HG03064 (cell line): ENCODE measurements around the gene HYAL2.

Experiments used
- ATAC-seq: cut with Tn5 transposase; IDR thresholded peaks from one replicate; pipeline ENCODE4 v1.9.1; 2021; ENCODE audit warnings: low read depth; ENCODE audit not compliant: unreplicated experiment

The HYAL2 gene

DNA sequence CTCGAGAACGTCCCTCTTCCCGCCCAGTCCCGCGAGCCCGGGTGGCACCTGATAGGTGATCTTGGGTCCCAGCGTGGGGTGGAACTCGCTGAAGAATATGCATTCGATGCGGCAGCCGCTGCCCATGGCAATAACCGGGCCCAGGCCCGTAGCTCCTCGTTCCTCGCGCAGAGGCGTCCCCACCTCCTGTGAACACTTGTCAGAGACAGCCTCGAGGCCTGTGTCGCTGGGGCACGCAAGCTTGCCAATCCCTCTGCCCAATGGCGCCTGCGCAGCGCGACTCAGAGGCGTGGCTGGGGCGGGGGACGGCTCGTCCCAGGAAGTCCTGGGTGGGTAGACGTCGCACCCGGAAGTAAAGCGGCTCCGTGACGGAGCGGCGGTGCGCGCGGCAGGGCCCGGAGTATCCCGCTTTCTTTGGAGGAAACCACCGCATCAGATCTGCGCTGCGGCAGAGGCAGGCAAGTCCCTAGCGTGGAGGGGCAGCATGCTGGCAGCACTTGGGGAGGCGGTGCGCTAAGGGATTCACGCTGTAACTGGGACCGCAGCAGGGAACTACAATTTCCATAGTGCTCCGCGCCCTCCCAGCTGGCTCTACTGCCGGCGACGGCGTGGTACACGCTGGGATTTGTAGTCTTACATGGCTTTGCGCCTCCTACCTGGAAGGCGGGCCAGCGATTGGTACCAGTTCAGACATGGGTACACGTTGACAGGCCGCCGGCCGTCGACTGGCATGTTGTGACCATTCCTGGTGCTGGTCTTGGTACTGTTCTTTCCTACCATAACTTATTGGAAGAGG lies 28.2 kb upstream of the HYAL2 start, which contains the start of the genes CYB561D2 and NPRL2:
CYB561D2 (plus strand) TSS at position 336 of the 796 bp plus-strand sequence. CDS start 572 bp downstream, outside the sequence.
NPRL2 (minus strand) TSS at position 249 of the 796 bp plus-strand sequence; CDS start at position 126, 123 bp downstream.
- ATAC-seq = peak; percentile 76

DNA sequence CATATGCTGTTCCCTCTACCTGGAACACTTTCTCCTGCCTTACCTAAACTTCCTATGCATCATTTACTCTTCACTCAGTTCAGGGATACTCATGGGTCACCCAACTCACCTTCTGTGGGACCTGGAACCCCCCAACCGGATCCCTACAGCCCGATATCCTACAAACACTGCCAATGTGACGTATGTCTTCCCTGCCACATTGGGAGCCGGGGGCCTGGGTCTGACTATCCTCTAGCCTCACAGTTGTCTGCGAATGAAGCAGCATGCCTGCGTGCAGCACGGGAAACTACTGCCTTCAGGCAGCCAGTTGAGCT lies 27.6 kb upstream of the HYAL2 start:
- ATAC-seq = no peak

DNA sequence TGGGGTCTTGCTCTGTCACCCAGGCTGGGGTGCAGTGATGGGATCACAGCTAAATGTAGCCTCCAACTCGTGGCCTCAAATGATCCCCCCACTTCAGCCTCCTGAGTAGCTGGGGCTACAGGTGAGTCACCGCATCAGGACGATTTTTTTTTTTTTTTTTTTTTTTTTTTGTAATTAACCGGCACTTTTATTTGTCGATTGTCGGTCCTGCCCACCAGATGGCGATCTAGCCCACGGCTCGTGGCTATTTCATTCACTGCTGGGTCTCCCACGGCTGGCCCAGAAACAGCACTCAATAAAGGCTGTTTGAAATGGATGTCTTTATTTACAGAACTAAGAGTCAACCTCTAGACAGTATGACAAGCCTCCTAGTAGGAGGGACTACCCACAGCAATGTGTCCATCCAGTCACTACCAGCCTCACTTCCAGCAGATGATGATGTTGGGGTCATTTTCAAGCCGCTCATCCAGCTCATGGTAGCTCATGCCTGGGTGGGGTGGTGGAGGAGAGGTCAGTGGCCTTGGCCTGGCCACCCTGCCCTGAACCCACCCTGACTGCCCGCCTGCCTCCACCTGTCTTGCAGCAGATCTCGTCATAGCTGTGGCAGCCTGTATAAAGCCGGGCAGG lies 24.8 kb upstream of the HYAL2 start:
- ATAC-seq = no peak

DNA sequence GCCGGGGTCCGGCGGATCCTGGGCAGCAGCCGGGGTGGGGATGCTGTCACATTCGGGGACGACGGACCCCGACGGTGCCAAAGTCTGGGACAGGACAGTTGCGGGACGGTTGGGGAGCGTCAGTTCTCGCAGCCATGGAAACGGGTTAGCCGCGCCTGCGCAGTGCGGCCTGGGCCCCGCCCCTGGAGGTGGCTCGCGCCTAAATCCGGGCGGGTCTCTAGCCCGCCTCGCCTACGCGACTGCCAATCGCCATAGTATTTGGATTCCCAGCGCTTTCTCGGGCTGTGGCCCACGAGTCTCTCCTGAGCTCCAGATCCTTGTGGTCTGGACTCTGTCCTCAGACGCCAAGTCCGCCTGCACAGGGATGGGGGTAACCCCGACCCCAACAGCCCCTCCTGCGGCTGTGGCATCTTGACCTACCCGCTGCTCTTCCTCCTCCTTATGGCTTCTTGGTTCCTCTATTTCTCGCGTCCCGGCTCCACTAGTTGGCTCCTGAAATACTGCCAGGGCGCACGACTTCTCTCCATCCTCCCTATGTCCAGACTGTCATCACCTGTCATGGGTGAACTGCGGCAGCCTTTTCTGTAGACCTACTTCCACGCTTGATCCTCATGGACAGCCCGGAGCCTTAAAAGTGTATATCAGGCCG lies 23.2 kb upstream of the HYAL2 start, which contains the start of gene ZMYND10:
ZMYND10 (minus strand) TSS at position 147 of the 649 bp plus-strand sequence. CDS start 153 bp downstream, outside the sequence.
- ATAC-seq = no peak

DNA sequence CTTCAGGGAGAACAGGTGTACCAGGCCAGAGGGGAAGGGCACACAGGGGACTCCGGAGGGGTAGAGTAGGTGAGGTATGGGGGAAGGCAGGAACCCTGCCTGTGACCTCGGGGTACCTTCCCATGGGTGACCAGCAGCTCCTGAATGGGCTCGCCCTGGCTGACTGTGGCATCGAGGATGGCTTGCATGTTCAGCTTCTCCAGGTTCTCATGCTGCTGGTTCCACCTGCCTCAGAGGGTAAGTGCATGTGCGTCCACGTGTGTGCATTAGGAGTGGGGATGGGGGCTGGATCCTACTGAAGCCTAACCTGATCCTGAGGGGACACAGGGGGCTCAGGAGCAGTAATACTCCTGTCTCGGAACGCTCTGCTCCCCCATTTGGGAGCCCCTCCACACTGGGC lies 22.5 kb upstream of the HYAL2 start:
- no peak for ATAC-seq

DNA sequence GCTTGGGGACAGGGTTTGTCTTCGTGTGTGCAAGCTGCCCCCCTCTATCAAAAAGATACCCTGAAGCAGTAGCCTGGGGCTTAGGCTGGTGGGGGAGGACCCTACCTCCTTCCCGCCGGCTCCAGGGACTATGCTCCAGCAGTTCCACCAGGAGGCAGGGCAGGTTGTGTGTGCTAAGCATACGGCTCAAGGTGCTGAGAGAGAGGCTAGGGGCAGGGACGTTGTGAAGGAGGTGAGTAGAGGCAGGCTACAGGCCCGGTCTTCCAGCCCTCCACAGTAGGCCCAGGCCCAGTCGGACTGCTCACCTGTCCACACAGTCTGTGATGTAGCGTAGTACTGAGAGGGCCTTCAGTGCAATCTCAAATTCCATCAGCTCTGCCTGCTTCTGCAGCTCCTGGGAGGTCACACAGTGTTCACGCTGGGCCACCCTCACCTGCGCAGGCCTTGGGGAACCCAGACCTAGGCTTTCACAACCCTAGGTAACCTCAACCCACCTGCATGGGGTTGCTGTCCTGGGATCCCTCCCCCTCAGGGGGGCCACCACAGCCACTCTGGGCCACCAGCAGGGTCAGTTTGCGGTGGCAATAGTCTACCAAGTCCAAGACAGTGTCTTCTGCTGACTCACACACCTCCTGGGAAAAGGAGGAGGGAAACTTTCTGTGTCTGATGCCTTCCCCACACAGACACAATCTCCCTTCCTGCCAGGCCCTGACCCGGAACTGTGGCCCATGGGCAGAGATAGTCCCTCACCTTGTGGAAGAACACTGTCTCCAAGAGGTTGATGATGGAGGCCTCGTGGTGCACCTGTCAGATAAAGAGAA lies 20.5 kb upstream of the HYAL2 start:
- ATAC-seq = no peak

DNA sequence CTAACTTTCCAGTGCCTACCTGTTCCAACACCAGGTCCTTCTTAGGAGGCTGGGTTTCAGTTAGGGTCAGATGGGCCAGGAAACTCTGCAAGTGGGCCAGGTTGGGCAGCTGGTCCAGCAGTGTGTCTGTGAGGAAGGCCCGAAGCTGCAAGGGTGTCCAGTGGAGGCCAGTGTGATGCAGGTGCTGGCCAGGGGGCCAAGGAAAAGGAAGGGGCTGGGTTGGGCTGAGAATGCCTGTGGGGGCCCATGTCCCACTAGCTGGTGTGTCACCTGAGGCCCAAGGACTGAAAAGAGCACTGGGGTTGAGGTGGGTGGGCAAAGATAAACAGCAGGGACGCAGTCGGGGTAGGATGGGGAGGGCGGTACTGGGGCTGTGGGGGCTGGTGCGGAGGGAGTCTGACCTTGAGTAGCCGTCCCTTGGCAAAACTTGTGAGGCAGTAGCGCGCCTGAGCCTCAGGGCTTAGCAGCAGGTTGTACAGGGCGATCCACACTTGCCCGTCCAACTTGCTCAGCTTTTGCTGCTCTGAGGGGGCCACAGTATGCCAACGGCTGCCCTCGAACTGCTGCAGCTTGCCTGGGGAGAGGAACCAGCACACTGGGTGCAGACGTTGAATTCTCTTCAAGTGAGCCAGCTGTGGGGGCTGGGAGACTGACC lies 19.6 kb upstream of the HYAL2 start:
- ATAC-seq = no peak

DNA sequence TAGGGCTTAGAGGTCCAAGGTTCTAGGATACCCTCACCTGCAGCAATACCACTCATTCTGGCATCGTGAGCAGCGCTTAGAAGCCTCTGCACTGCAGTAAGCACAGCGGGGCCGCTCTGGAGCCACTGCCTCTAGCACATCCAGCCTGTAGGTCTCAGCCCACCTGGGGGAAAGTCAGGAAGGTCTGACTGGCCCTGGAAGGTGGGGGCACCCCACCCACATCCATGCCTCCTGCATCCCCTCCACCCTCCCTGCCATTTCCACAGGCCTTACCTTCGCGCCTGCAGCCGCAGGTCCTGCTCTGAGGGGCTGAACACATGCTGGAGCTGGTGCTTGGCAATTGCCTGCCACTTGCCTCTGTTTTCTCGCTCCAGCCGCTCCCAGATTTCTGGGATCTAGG lies 19.0 kb upstream of the HYAL2 start:
- ATAC-seq = no peak

DNA sequence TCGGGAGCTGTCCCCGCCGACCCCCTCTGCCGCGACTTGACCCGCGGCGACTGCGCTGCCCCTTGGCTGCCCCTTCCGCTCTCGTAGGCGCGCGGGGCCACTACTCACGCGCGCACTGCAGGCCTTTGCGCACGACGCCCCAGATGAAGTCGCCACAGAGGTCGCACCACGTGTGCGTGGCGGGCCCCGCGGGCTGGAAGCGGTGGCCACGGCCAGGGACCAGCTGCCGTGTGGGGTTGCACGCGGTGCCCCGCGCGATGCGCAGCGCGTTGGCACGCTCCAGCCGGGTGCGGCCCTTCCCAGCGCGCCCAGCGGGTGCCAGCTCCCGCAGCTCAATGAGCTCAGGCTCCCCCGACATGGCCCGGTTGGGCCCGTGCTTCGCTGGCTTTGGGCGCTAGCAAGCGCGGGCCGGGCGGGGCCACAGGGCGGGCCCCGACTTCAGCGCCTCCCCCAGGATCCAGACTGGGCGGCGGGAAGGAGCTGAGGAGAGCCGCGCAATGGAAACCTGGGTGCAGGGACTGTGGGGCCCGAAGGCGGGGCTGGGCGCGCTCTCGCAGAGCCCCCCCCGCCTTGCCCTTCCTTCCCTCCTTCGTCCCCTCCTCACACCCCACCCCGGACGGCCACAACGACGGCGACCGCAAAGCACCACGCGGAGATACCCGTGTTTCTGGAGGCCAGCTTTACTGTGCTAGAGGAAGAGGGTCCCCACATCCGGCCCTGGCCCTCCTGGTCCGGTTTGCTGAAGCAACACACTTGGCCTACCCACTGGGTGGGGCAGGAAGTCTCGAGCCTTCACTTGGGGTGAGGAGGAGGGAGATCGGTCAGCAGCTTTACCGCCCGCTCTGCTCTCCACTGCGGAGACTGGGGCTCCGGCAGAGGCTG lies 18.1 kb upstream of the HYAL2 start, which contains the start of gene RASSF1:
RASSF1 (minus strand) TSS at position 389 of the 882 bp plus-strand sequence; CDS start at position 358, 31 bp downstream.
- no peak for ATAC-seq

DNA sequence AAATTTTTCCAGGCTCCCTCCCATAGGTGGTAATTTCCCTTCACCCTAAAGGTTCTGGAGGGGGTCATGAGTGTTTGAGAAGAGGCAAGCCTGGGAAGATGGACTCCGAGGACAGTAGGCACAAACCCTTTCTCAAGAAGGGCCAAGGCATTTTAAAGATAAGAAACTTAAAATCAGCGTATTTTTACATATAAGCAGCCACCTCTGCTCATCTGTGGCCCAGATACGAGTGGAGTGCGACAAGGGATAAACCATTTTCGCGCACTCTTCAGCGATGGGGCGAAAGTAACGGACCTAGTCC lies 17.6 kb upstream of the HYAL2 start:
- no peak for ATAC-seq

DNA sequence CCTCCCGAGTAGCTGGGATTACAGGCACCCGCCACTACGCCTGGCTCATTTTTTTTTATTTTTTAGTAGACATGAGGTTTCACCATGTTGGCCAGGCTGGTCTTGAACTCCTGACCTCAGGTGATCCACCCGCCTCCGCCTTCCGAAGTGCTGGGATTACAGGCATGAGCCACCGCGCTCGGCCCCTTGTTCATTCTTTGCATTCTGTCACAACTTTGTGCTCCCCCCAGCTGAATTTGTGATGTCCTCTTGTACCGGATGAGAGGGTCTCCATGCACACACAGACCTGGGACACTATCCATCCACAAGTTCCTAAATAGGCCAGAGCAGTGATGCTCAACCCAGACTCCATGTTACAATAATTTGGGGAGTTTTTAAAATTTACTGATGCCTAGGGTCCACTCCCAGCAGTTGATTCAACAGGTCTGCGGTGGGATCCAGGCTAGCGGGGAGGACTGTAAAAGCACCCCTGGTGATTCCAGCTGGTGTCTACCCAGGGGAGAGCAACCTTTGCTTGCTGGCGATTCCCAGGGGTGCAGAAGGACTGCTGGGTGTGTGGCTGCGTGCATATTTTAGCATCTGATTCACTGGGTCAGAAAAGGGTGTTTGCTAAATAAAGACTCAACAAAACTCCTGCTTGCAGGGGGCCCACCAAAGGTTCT lies 17.1 kb upstream of the HYAL2 start:
- no peak for ATAC-seq

DNA sequence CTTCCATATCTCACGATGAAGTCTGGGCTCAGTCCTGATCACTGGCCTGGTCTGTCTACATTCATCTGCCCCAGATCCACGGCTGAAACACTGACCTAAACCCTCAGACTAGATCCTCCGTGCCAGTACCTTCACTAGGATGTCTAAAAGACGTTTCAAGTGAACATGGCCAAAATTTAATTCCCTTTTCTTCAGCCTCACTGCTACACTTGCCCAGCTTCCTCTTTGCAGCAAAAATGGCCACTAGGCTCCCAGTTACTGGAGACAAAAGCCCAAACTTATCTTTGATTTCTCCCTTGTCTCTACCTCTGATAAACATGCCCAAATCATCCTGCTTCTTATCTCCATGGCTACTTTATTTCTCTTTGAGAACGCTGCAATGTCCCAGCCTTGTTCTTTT lies 16.4 kb upstream of the HYAL2 start:
- no peak for ATAC-seq

DNA sequence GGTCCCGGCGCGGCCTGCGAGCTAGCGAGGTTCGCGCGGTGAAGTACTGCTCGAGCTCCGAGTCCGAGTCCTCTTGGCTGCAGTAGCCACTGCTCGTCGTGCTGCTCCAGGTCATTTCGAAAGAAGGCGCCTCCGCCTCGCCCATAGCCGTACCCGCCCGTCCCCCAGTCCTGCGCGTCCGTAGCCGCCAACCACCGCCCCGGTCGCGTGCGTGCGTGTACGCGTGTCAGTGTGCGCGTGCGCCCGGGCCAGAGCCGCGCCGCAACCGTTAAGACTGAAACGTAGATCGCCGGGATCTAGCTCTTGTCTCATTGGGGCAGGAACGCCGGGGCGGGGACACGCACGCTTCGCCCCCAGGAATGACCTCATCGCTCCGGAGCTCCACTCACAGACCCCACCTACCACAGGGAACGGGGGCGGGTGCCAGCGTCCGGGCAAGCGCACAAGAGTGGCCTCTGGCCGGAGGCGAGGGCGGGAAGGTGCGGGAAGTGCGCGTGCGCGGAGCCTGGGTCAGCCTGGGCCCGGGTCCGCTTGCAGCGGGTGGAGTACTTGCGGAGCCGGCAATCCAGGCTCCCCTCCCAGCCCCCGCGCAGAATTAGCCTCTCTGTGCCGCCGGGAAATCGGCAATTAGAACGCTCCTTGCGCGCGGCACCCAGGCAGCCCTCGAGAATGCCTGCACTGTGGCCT lies 14.8 kb upstream of the HYAL2 start:
- ATAC-seq = peak; percentile 72

DNA sequence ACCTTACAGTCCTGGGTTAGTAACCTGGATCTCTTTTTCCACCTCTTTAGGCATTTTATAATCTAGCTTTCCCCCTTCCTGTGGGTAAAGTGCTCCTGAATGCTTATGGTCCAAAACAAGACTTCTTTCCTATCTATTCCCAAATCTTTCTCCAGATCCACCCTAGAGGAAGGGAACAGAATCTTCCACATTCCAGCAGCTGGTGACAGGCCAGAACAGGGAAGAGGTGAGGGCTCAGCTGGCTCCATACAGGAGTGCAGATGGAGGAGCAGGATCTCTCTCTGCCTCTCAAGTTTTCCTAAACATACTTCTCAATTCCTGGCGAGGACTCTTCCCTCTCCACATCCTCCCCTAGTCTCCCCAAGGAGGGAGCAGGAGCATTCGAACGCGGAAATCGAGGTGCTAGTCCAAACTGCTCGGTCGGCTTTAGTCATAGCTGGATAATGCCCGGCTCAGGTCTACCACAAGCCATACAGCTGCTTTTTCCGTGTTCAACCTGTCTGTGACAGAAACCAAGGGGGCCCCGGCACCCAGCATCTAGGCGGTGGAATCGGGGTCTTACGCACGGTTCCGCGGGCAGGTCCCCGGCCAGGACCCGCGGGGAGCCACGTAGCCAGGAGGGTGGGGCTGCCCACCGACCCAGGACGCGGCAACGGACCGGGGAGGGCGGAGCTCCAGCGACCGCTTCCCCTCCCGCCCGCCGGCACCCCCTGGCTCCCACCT lies 14.1 kb upstream of the HYAL2 start:
- peak; percentile 24 for ATAC-seq

DNA sequence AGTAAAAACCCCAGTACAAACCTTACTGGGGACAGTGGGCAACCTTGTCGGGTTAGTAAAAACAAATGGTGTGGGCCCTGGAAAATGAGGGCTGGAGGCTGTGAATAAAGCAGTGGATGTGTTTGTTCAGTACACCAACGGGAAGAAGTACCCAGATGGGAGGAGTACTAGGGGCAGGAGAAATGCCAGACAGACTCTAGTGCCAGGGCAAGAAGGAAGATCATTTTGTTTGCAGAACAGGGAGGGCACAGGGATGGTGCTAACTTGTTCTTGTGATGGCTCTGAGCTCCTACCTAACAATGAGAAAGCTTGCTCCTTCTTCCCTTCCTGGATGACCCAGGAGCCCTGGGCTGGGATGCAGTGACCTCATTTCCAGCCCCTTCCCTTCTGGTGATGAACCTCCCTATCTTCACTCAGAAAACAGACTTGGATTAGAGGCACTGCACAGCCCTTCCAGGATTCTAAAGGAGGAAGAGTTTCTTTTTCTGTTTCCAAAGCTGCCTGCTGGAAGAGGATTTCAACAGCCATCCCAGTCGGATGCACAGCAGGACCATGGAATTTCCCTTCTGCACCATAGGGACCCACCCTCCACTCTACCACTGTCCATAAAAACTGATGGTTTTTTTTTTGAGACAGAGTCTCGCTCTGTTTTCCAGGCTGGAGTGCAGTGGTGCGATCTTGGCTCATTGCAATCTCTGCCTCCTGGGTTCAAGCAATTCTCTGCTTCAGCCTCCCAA lies 12.0 kb upstream of the HYAL2 start:
- no peak for ATAC-seq

DNA sequence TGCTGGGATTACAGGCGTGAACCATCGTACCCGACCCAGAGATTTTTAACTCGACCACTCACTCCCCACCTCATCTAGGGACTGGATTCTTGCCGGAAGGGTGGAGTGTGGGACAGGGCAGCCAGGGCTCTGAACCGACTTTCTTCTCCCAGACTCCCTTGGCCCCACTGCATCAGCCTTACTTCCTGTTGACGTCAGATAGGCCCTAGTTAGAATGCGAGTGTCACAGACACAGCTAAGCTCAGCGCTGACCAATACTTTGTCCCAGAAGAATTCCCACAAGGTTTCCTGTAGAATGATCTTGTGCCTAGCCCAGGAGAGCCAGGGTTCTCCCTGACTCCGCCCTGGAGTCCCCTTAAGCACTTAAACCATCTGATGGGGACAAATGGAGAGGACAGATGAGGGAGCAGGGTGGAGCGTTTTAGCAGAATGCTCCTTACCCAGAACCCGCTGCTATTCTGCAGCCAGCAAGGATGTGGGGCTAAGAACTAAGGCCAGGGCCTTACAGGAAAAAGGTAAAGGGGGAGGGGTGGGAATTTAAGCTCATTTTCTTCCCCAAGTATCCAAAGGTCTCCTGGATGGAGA lies 11.3 kb upstream of the HYAL2 start:
- no peak for ATAC-seq
